Measurements from ENCODE around the gene LYPD8.

LYPD8 gene

DNA sequence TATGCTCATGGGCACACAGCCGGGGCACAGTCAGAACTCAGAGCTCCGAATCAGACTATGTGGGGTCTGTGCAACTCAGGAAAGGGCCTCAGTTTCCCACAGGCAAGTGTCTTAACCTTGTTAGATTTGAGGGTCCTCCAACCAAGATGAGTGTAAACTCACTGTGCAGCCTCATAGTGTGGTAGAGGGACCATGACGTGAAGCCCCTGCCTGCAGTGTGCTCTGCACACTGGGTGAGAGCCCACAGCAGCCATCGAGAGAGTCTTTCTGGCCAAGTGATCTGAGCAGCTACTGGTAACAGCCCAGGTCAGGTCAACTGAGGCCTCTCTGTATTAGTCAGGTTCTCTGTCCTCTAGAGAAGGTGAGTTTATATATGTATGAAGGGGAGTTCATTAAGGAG, 592 bp upstream of the LYPD8 start:
- H3K27me3 ChIP-seq (ENCODE audit: control insufficient read depth, insufficient read depth, low read length) = no peaks in the 10 kb centered on the region

DNA sequence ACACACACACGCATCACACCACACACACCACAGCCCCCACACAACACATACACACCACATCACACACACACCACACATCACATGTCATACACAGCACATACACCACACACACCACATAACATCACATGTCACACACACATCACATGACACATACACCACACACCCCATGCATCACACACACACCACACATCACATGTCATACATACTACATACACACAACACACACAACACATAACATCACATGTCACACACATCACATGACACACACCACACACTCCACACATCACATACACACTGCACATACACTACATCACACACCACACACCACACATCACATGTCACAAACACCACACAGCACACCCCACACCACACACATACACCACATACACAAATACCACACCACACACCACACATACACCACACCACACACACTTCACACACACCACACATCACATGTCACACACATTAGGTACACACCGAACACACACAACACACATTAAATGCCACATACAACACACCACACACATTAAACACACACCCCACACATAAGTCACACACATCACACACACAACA, 1.8 kb downstream of the LYPD8 start:
- peaks cover 20% of the 10 kb centered on the region for H3K4me1 ChIP-seq (ENCODE audit: control insufficient read depth, insufficient read depth, low read length)
- no peak overlapping the region for H3K4me3 ChIP-seq (ENCODE audit: low read length)
- no peak overlapping the region for H3K9ac ChIP-seq (ENCODE audit: low read length)
- no peaks in the 10 kb centered on the region for H3K27me3 ChIP-seq (ENCODE audit: control insufficient read depth, insufficient read depth, low read length)
- no peaks in the 10 kb centered on the region for H3K9me3 ChIP-seq (ENCODE audit: control insufficient read depth, low read length)
- no peaks in the 10 kb centered on the region for H3K36me3 ChIP-seq (ENCODE audit: control insufficient read depth, insufficient read depth, low read length)

More for the DNA sequence above, 592 bp upstream of the LYPD8 start:
- Histone ChIP-seq H3K9ac (ENCODE audit: low read length) (no peak overlapping the region), H3K9me3 (ENCODE audit: control insufficient read depth, low read length) (no peaks in the 10 kb centered on the region), H3K4me1 (ENCODE audit: control insufficient read depth, insufficient read depth, low read length) (peaks cover 21% of the 10 kb centered on the region), H3K4me3 (ENCODE audit: low read length) (no peak overlapping the region), H3K36me3 (ENCODE audit: control insufficient read depth, insufficient read depth, low read length) (no peaks in the 10 kb centered on the region)

DNA sequence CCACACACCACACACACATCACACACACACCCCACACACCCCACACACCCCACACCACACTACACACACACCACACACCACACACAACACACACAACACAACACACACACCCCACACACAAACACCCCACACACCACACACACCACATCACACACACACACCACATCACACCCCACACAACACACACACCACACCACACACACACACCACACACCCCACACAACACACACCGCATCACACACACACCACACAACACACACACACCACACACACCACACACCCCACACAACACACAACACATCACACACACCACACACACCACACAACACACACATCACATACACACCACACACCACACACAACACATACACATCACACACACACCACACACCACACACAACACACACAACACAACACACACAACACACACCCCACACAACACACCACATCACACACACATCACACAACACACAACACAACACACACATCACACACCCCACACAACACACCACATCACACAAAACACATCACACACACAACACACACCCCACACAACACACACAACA, 2.4 kb downstream of the LYPD8 start:
- H3K9me3 ChIP-seq (ENCODE audit: control insufficient read depth, low read length) = no peaks in the 10 kb centered on the region
- H3K4me1 ChIP-seq (ENCODE audit: control insufficient read depth, insufficient read depth, low read length) = peaks cover 14% of the 10 kb centered on the region
- H3K27me3 ChIP-seq (ENCODE audit: control insufficient read depth, insufficient read depth, low read length) = no peaks in the 10 kb centered on the region
- H3K36me3 ChIP-seq (ENCODE audit: control insufficient read depth, insufficient read depth, low read length) = no peaks in the 10 kb centered on the region
- no peak overlapping the region for H3K4me3 ChIP-seq (ENCODE audit: low read length)
- no peak overlapping the region for H3K9ac ChIP-seq (ENCODE audit: low read length)

DNA sequence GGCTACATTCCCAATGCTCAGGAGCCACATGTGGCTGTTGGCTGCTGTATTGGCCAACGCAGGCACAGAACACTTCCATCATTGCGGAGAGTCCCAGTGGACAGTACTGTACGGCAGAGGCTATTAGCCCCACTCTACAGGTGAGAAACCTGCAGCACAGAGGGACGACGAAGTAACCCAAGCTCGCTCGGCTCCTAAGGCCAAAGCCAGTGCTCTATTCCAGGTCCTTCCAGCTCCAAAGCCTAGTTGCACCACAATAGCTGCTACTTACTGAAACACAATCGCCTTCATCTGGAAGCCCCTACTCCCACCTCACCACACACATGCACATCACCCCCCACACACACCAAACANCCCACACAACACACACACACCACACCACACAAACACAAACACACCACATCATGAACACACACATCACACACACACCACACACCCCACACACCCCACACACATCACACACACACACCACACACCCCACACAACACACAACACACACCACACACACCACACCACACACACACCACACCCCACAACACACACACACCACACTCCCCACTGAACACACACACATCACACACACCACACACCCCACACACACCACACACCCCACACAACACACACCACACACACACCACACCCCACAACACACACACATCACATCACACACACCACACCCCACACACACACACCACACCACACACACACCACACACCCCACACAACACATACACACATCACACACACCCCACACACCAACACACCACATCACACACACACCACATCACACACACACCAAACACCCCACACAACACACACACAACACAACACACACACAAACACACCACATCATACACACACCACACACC, 3.2 kb downstream of the LYPD8 start:
- Histone ChIP-seq H3K36me3 (ENCODE audit: control insufficient read depth, insufficient read depth, low read length) (no peaks in the 10 kb centered on the region), H3K4me3 (ENCODE audit: low read length) (no peak overlapping the region), H3K9ac (ENCODE audit: low read length) (no peak overlapping the region), H3K27me3 (ENCODE audit: control insufficient read depth, insufficient read depth, low read length) (no peaks in the 10 kb centered on the region), H3K9me3 (ENCODE audit: control insufficient read depth, low read length) (no peaks in the 10 kb centered on the region), H3K4me1 (ENCODE audit: control insufficient read depth, insufficient read depth, low read length) (peaks cover 6% of the 10 kb centered on the region)

DNA sequence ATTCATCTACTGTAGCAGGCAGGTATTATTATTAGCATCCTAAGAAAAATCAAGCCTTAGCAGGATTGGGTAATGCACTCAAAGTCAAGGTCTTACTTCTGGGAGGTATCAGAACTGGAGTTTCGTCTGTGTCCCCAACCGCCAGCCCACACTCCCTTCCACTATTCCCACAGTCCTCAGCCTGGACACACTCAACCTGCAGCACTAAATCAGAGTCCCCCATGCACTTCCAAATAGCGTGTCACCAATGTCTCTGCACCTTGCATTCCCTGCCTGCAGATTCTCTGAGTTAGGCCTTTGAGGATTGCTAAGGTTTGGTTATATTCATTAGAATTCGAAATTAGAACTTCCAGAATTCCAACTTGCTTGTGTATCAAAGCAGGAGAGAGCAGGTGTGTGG, 3.9 kb downstream of the LYPD8 start:
- H3K9me3 ChIP-seq (ENCODE audit: control insufficient read depth, low read length) = no peaks in the 10 kb centered on the region
- H3K4me3 ChIP-seq (ENCODE audit: low read length) = no peak overlapping the region
- H3K27me3 ChIP-seq (ENCODE audit: control insufficient read depth, insufficient read depth, low read length) = no peaks in the 10 kb centered on the region
- no peaks in the 10 kb centered on the region for H3K4me1 ChIP-seq (ENCODE audit: control insufficient read depth, insufficient read depth, low read length)
- no peak overlapping the region for H3K9ac ChIP-seq (ENCODE audit: low read length)
- H3K36me3 ChIP-seq (ENCODE audit: control insufficient read depth, insufficient read depth, low read length) = no peaks in the 10 kb centered on the region

DNA sequence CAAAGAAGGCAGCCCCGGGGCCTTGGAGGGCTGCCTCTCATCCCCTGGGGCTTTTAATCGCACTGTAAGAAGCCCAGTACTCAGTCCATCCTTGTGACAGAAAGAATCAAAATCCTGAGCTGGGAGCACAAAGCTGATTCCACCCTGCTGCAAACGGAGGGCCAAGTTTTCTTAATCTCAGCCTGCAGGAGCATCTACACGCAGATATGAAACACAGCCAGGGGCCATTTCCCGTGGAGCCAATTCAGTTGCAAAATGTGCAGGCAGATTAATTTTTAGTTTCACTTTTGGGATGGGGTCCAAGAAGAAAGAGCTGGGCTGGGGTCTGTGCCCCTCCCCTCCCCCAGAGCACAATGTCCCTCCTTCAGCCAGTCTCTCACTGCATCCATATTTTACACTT, 4.4 kb downstream of the LYPD8 start:
- Histone ChIP-seq H3K4me3 (ENCODE audit: low read length) (no peak overlapping the region), H3K9ac (ENCODE audit: low read length) (no peak overlapping the region), H3K4me1 (ENCODE audit: control insufficient read depth, insufficient read depth, low read length) (no peaks in the 10 kb centered on the region), H3K36me3 (ENCODE audit: control insufficient read depth, insufficient read depth, low read length) (no peaks in the 10 kb centered on the region), H3K9me3 (ENCODE audit: control insufficient read depth, low read length) (no peaks in the 10 kb centered on the region), H3K27me3 (ENCODE audit: control insufficient read depth, insufficient read depth, low read length) (no peaks in the 10 kb centered on the region)

DNA sequence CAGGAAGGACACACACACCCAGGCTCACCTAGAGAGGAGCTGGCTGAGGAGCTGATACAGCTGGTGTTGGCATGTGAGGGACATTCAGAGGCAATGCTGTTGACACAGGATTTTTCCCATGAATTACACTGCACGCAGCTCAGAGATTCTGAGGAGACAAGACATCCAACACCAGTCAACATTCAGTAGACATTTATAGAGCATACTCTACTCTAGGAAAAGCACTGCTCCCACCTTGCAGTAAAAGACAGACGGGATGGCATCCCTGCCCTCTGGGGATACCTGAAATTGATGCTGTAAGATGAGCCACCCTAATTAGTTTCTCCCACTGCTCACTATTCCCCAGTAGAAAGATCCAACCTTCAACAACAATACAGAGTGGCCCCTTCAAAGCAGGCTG, 5.1 kb downstream of the LYPD8 start:
- H3K4me1 ChIP-seq (ENCODE audit: control insufficient read depth, insufficient read depth, low read length) = no peaks in the 10 kb centered on the region
- no peaks in the 10 kb centered on the region for H3K27me3 ChIP-seq (ENCODE audit: control insufficient read depth, insufficient read depth, low read length)
- no peak overlapping the region for H3K9ac ChIP-seq (ENCODE audit: low read length)
- no peaks in the 10 kb centered on the region for H3K36me3 ChIP-seq (ENCODE audit: control insufficient read depth, insufficient read depth, low read length)
- H3K9me3 ChIP-seq (ENCODE audit: control insufficient read depth, low read length) = no peaks in the 10 kb centered on the region
- no peak overlapping the region for H3K4me3 ChIP-seq (ENCODE audit: low read length)

DNA sequence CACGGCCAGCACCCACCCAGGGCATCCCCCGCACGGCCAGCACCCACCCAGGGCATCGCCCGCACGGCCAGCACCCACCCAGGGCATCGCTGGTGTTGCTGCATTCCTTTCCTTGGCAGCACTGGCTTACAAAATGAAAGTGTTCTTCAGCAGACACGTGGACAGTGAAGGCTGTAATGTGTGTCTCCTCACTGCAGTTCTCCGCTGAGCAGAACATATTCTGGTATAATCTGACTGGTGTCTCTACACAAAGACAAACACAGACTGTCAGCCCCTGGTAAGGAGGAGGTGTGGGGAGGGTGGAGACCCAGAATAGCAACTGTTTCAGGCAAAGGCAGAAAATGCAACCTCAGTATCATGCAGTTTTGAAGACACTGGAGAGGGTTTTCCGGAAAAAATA, 7.3 kb downstream of the LYPD8 start:
- no peaks in the 10 kb centered on the region for H3K27me3 ChIP-seq (ENCODE audit: control insufficient read depth, insufficient read depth, low read length)
- H3K9me3 ChIP-seq (ENCODE audit: control insufficient read depth, low read length) = no peaks in the 10 kb centered on the region
- H3K4me3 ChIP-seq (ENCODE audit: low read length) = no peak overlapping the region
- no peaks in the 10 kb centered on the region for H3K4me1 ChIP-seq (ENCODE audit: control insufficient read depth, insufficient read depth, low read length)
- no peaks in the 10 kb centered on the region for H3K36me3 ChIP-seq (ENCODE audit: control insufficient read depth, insufficient read depth, low read length)
- H3K9ac ChIP-seq (ENCODE audit: low read length) = no peak overlapping the region

DNA sequence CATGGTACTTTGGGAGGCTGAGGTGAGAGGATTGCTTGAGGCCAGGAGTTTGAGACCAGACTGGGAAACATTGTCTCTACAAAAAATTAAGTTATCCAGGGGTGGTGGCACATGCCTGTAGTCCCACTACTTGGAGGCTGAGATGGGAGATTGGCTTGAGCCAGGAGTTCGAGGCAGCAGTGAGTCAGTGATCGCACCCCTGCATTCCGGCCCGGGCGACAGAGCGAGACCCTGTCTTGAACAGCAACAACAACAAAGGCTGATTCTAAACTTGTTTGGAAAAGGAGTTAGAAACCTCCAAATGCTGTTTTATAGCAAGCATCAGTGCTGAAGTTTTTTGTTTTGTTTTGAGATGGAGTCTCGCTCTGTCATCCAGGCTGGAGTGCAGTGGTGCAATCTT, 14.7 kb downstream of the LYPD8 start:
- H3K4me1 ChIP-seq (ENCODE audit: control insufficient read depth, insufficient read depth, low read length) = no peaks in the 10 kb centered on the region
- H3K36me3 ChIP-seq (ENCODE audit: control insufficient read depth, insufficient read depth, low read length) = no peaks in the 10 kb centered on the region
- H3K9ac ChIP-seq (ENCODE audit: low read length) = no peak overlapping the region
- no peak overlapping the region for H3K4me3 ChIP-seq (ENCODE audit: low read length)
- H3K27me3 ChIP-seq (ENCODE audit: control insufficient read depth, insufficient read depth, low read length) = no peaks in the 10 kb centered on the region
- no peaks in the 10 kb centered on the region for H3K9me3 ChIP-seq (ENCODE audit: control insufficient read depth, low read length)

DNA sequence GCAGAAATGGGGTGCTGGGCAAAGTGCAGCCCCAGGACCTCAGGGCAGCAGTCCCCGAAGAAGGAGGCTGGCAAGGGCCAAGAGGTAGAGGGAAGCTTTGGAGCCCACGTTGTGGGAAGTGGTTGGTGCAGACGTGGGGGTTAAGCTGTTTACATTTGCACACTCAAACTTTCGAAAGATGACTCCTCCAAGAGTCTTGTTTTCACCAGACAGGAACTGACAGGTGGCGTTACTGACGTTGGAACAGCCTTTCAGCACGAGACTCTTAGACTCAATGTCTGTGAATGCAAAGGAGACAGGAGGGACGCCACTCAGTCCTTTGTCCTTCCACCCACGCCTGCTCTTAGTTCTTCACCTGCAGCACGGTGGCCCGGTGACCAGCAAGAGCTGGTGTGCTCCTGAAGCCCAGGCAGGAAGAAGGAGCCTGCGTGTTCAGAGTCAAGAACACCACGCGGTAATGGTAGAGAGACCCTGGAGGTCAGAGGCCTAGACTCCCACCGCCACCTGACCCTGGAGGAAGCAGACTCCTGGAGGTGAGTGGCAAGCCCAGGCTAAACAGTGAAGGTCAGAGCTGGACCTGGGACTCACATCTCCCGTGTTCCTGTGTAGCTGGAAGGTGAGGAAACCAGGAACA, 15.9 kb downstream of the LYPD8 start:
- H3K9me3 ChIP-seq (ENCODE audit: control insufficient read depth, low read length) = no peaks in the 10 kb centered on the region
- no peak overlapping the region for H3K4me3 ChIP-seq (ENCODE audit: low read length)
- no peaks in the 10 kb centered on the region for H3K27me3 ChIP-seq (ENCODE audit: control insufficient read depth, insufficient read depth, low read length)

DNA sequence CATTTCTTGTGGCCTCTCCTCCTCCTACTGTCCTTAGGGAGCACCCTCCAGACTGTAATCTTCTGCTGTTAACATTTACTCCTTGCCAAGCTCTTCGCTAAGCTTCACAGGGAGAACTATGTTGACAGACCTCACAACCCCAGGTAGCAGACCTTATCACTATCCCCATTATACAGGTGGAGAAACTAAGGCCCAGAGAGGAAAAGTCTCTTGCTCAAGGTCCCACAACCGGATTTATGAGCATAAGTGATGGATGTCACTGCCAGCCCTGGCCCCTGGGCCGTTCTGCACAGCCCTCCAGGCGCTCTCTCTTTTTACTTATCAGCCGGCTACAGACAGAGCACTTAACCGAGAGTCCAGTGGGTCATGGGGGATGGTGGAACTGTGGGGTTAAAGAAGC, 18.1 kb downstream of the LYPD8 start:
- H3K27me3 ChIP-seq (ENCODE audit: control insufficient read depth, insufficient read depth, low read length) = no peaks in the 10 kb centered on the region

More for the DNA sequence above, 15.9 kb downstream of the LYPD8 start:
- no peaks in the 10 kb centered on the region for H3K36me3 ChIP-seq (ENCODE audit: control insufficient read depth, insufficient read depth, low read length)
- H3K4me1 ChIP-seq (ENCODE audit: control insufficient read depth, insufficient read depth, low read length) = no peaks in the 10 kb centered on the region
- no peak overlapping the region for H3K9ac ChIP-seq (ENCODE audit: low read length)

DNA sequence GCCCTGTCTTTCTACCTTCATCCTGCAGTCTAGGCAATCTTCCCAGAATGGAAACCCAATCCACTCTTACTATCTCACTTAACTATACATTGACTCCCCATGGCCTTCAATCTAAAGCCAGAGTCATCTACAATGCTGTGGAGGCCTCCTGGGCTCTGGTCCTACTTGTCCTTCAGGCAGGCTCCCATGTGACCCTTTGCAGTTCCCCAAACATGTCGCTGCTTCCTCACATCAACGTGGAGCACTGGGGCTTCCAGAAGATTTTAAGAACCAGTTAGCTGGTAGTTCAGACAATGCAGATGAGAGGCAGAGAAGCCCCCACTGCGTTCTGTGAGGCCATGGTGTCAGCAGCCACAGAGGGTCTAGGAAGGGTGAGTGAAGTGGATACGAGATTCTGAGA, 18.6 kb downstream of the LYPD8 start:
- H3K27me3 ChIP-seq (ENCODE audit: control insufficient read depth, insufficient read depth, low read length) = no peaks in the 10 kb centered on the region
- H3K36me3 ChIP-seq (ENCODE audit: control insufficient read depth, insufficient read depth, low read length) = no peaks in the 10 kb centered on the region
- H3K4me1 ChIP-seq (ENCODE audit: control insufficient read depth, insufficient read depth, low read length) = no peaks in the 10 kb centered on the region
- H3K4me3 ChIP-seq (ENCODE audit: low read length) = no peak overlapping the region
- H3K9ac ChIP-seq (ENCODE audit: low read length) = no peak overlapping the region
- no peaks in the 10 kb centered on the region for H3K9me3 ChIP-seq (ENCODE audit: control insufficient read depth, low read length)

More for the DNA sequence above, 18.1 kb downstream of the LYPD8 start:
- H3K4me3 ChIP-seq (ENCODE audit: low read length) = no peak overlapping the region
- no peaks in the 10 kb centered on the region for H3K9me3 ChIP-seq (ENCODE audit: control insufficient read depth, low read length)
- no peak overlapping the region for H3K9ac ChIP-seq (ENCODE audit: low read length)
- no peaks in the 10 kb centered on the region for H3K4me1 ChIP-seq (ENCODE audit: control insufficient read depth, insufficient read depth, low read length)
- no peaks in the 10 kb centered on the region for H3K36me3 ChIP-seq (ENCODE audit: control insufficient read depth, insufficient read depth, low read length)
